GM23338 (cell line): ENCODE results near the gene ARID3A.

ENCODE experiments used
- CREB1 ChIP-seq: fragments of 250-450 bp; sonication (Bioruptor Pico); IDR thresholded peaks from 2 replicates; pipeline ENCODE4 v1.5.0; 2020; ENCODE audit warnings: low read depth, mild to moderate bottlenecking, moderate library complexity
- CTCF ChIP-seq, 2 experiments: fragments of 200-600 bp in 1 of 2; sonication (generic) in 1 of 2; conservative IDR thresholded peaks; 2 replicates each; pipeline versions ENCODE4 v1.5.1 to v1.6.1; 2016 to 2017; ENCODE audit warnings: antibody characterized with exemption in 2 of 2, low read depth in 2 of 2, mild to moderate bottlenecking in 2 of 2, moderate library complexity in 1 of 2
- EZH2 ChIP-seq: fragments of 200-600 bp; sonication (generic); IDR thresholded peaks from one replicate; pipeline ENCODE4 v1.8.0; 2017; ENCODE audit warnings: antibody characterized with exemption, mild to moderate bottlenecking, low read depth; ENCODE audit not compliant: unreplicated experiment
- EZH2phosphoT487 ChIP-seq: fragments of 200-600 bp; sonication (generic); IDR thresholded peaks from one replicate; pipeline ENCODE4 v1.8.1; 2018; ENCODE audit warnings: antibody characterized with exemption; ENCODE audit not compliant: unreplicated experiment
- NANOG ChIP-seq: IDR thresholded peaks from 2 replicates; pipeline ENCODE4 v1.6.1; 2016; ENCODE audit warnings: antibody characterized with exemption, borderline replicate concordance
- POLR2AphosphoS5 ChIP-seq: IDR thresholded peaks from 2 replicates; pipeline ENCODE4 v1.6.1; 2016; ENCODE audit warnings: antibody characterized with exemption, low read depth
- ZNF114 ChIP-seq: fragments of 250-450 bp; sonication (Bioruptor Pico); IDR thresholded peaks from 2 replicates; pipeline ENCODE4 v1.5.0; 2020; ENCODE audit warnings: mild to moderate bottlenecking, moderate library complexity
- TF ChIP-seq, protein P1 (sequence below): IDR thresholded peaks from one replicate; pipeline ENCODE4 v1.6.1; 2018; ENCODE audit warnings: antibody characterized with exemption; ENCODE audit not compliant: unreplicated experiment
- TF ChIP-seq, protein P2 (sequence below): IDR thresholded peaks from 2 replicates; pipeline ENCODE4 v1.6.1; 2016; ENCODE audit warnings: antibody characterized with exemption

DNA sequence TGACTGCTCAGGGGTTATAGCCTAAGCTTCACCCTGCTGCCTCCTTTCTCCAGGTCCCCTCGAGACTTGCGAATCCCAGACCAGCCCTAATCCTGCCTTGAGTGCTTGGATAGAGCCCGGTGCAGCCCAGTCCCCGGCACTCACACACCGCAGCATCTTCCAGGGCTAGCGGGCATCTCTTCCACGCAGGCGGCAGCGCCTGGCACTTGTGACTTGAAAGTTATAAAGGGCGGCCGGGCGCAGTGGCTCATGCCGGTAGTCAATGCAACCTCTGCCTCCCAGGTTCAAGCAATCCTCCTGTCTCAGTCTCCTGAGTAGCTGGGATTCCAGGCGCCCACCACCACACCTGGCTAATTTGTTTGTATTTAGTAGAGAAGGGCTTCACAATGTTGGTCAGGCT lies 60.2 kb downstream of the ARID3A start:
- TF ChIP-seq CTCF (conservative IDR thresholded peaks at IDR 0.05; ENCODE audit: low read depth in 2 of 2) = no peak
- no peak for TF ChIP-seq EZH2
- no peak for TF ChIP-seq POLR2AphosphoS5
- no peak for TF ChIP-seq ZNF114
- TF ChIP-seq CREB1 (CRISPR knock-in tag) = no peak
- TF ChIP-seq, protein P1, sequence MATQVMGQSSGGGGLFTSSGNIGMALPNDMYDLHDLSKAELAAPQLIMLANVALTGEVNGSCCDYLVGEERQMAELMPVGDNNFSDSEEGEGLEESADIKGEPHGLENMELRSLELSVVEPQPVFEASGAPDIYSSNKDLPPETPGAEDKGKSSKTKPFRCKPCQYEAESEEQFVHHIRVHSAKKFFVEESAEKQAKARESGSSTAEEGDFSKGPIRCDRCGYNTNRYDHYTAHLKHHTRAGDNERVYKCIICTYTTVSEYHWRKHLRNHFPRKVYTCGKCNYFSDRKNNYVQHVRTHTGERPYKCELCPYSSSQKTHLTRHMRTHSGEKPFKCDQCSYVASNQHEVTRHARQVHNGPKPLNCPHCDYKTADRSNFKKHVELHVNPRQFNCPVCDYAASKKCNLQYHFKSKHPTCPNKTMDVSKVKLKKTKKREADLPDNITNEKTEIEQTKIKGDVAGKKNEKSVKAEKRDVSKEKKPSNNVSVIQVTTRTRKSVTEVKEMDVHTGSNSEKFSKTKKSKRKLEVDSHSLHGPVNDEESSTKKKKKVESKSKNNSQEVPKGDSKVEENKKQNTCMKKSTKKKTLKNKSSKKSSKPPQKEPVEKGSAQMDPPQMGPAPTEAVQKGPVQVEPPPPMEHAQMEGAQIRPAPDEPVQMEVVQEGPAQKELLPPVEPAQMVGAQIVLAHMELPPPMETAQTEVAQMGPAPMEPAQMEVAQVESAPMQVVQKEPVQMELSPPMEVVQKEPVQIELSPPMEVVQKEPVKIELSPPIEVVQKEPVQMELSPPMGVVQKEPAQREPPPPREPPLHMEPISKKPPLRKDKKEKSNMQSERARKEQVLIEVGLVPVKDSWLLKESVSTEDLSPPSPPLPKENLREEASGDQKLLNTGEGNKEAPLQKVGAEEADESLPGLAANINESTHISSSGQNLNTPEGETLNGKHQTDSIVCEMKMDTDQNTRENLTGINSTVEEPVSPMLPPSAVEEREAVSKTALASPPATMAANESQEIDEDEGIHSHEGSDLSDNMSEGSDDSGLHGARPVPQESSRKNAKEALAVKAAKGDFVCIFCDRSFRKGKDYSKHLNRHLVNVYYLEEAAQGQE = no peak
- TF ChIP-seq EZH2phosphoT487 = no peak
- TF ChIP-seq, protein P2, sequence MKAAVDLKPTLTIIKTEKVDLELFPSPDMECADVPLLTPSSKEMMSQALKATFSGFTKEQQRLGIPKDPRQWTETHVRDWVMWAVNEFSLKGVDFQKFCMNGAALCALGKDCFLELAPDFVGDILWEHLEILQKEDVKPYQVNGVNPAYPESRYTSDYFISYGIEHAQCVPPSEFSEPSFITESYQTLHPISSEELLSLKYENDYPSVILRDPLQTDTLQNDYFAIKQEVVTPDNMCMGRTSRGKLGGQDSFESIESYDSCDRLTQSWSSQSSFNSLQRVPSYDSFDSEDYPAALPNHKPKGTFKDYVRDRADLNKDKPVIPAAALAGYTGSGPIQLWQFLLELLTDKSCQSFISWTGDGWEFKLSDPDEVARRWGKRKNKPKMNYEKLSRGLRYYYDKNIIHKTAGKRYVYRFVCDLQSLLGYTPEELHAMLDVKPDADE = no peak
- no peak for TF ChIP-seq NANOG
